ENCODE measurements around the gene CTIF. TPM values are rescaled to one million over a fixed set of nuclear protein-coding genes. Genes with fewer than 3 reads are reported as not detected.

The CTIF gene
- total RNA-seq, 1 donor from 2014 or later, result 48.5 TPM

GRCh38 chr18:48790869-48791635 lies 252.2 kb downstream of the CTIF start:
- DNase-seq (ENCODE audit: extremely low spot score, unreplicated experiment), result no peak
- Mint-ChIP-seq H3K4me3 (no peak overlapping the region), H3K27ac (peak overlapping the region; percentile 68)

GRCh38 chr18:48791636-48792105 lies 252.8 kb downstream of the CTIF start:
- no peaks in the 10 kb centered on the region for H3K27me3 Mint-ChIP-seq
- no peak for TF ChIP-seq CTCF (conservative IDR thresholded peaks at IDR 0.05)
- peaks cover 33% of the 10 kb centered on the region for H3K4me1 Mint-ChIP-seq (ENCODE audit: unreplicated experiment)
- DNase-seq (ENCODE audit: extremely low spot score, unreplicated experiment), result no peak
- peaks cover 21% of the 10 kb centered on the region for H3K36me3 Mint-ChIP-seq
- no peaks in the 10 kb centered on the region for H3K9me3 Mint-ChIP-seq
- peak overlapping the region; percentile 24 for H3K4me3 Mint-ChIP-seq
- H3K27ac Mint-ChIP-seq, result peak overlapping the region; percentile 68

More at GRCh38 chr18:48790869-48791635, 252.2 kb downstream of the CTIF start:
- TF ChIP-seq CTCF (conservative IDR thresholded peaks at IDR 0.05), result no peak
- no peaks in the 10 kb centered on the region for H3K27me3 Mint-ChIP-seq
- peaks cover 20% of the 10 kb centered on the region for H3K36me3 Mint-ChIP-seq
- no peaks in the 10 kb centered on the region for H3K9me3 Mint-ChIP-seq
- peaks cover 33% of the 10 kb centered on the region for H3K4me1 Mint-ChIP-seq (ENCODE audit: unreplicated experiment)

- H3K36me3 Mint-ChIP-seq, result peaks cover 23% of the 10 kb centered on the region
- no peak for DNase-seq (ENCODE audit: extremely low spot score, unreplicated experiment)
These were observed 253.3 kb downstream of the CTIF start for GRCh38 chr18:48792141-48792540.

GRCh38 chr18:48792611-48793380 lies 254.0 kb downstream of the CTIF start:
- Mint-ChIP-seq H3K4me1 (ENCODE audit: unreplicated experiment) (peaks cover 33% of the 10 kb centered on the region), H3K27me3 (no peaks in the 10 kb centered on the region), H3K9me3 (no peaks in the 10 kb centered on the region), H3K36me3 (peaks cover 23% of the 10 kb centered on the region), H3K4me3 (no peak overlapping the region), H3K27ac (no peak overlapping the region)
- no peak for DNase-seq (ENCODE audit: extremely low spot score, unreplicated experiment)
- no peak for TF ChIP-seq CTCF (conservative IDR thresholded peaks at IDR 0.05)

More at GRCh38 chr18:48792141-48792540, 253.3 kb downstream of the CTIF start:
- Mint-ChIP-seq H3K27ac (no peak overlapping the region), H3K4me3 (no peak overlapping the region), H3K4me1 (ENCODE audit: unreplicated experiment) (peaks cover 33% of the 10 kb centered on the region), H3K9me3 (no peaks in the 10 kb centered on the region), H3K27me3 (no peaks in the 10 kb centered on the region)
- TF ChIP-seq CTCF (conservative IDR thresholded peaks at IDR 0.05), result no peak

- no peak for TF ChIP-seq CTCF (conservative IDR thresholded peaks at IDR 0.05)
- no peak for DNase-seq (ENCODE audit: extremely low spot score, unreplicated experiment)
- H3K27ac Mint-ChIP-seq, result no peak overlapping the region
- H3K27me3 Mint-ChIP-seq, result no peaks in the 10 kb centered on the region
- H3K36me3 Mint-ChIP-seq, result peaks cover 22% of the 10 kb centered on the region
- H3K4me1 Mint-ChIP-seq (ENCODE audit: unreplicated experiment), result peaks cover 33% of the 10 kb centered on the region
- no peak overlapping the region for H3K4me3 Mint-ChIP-seq
- H3K9me3 Mint-ChIP-seq, result no peaks in the 10 kb centered on the region
These were observed 255.6 kb downstream of the CTIF start for GRCh38 chr18:48794251-48794970.
